Measurements from ENCODE around the gene SPAG17. TPM values are rescaled to one million over a fixed set of nuclear protein-coding genes. Genes with fewer than 3 reads are reported as not detected.

Gene SPAG17
- total RNA-seq, 1 experiment from 2014 or later = not detected

DNA sequence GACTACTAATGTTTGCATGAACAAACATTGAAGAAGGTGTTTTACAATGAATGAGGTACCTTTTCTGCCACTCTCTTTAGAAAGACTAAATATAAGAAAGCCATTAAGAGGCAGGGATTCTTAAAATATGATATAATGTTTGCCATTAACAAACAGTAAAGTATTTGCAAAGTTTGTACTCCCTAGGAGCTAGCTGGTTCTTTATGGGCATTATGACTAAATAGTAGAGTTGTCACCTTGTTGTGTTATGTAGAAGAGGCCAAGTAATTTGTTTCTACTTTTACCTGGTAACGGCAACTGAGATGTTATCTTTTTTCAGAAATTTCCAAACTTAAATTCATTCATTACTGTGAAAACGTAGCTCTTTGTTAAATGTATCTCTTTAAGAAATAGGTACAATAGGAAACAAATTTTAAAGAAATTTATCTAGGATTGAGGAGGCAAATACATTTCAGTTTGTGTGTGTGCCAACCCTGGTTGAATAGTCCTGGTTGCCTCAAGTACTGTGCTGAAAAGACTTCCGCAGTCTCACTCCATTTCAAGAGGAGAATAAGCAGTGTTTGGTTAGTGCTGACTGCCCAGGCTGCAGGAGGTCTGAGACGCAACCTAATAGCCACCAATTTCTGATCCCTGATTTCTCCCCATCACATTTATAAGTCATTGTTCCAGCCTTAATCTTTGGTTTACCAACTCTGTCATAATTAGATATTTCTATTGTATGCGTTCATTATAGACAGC, 203.4 kb downstream of the SPAG17 start:
- no peaks in the 10 kb centered on the region for H3K9me3 ChIP-seq (ENCODE audit: low read depth, low read length, poor library complexity, severe bottlenecking)
- H3K36me3 ChIP-seq (ENCODE audit: insufficient read depth, low read length, poor library complexity, severe bottlenecking) = no peaks in the 10 kb centered on the region
- ChIA-PET POLR2A (ENCODE audit: low non-redundant PET) (no interaction called here), CTCF (no interaction called here)
- intact Hi-C loops (cut with micrococcal nuclease; ENCODE audit: unreplicated experiment) = no loop called here
- peaks cover 16% of the 10 kb centered on the region for H3K27me3 ChIP-seq (replicated peaks; ENCODE audit: insufficient read depth, low read depth, low read length, poor library complexity)
- no TSS peak for BruUV-seq (replicated peaks)
- H3K27ac ChIP-seq (ENCODE audit: low read depth, low read length, poor library complexity, severe bottlenecking) = no peak overlapping the region
- no peak overlapping the region for H3K4me3 ChIP-seq (ENCODE audit: low read depth, low read length, poor library complexity, severe bottlenecking)
- H3K4me1 ChIP-seq (ENCODE audit: insufficient read depth, low read length, poor library complexity, severe bottlenecking) = no peaks in the 10 kb centered on the region
- TF ChIP-seq, protein P1, sequence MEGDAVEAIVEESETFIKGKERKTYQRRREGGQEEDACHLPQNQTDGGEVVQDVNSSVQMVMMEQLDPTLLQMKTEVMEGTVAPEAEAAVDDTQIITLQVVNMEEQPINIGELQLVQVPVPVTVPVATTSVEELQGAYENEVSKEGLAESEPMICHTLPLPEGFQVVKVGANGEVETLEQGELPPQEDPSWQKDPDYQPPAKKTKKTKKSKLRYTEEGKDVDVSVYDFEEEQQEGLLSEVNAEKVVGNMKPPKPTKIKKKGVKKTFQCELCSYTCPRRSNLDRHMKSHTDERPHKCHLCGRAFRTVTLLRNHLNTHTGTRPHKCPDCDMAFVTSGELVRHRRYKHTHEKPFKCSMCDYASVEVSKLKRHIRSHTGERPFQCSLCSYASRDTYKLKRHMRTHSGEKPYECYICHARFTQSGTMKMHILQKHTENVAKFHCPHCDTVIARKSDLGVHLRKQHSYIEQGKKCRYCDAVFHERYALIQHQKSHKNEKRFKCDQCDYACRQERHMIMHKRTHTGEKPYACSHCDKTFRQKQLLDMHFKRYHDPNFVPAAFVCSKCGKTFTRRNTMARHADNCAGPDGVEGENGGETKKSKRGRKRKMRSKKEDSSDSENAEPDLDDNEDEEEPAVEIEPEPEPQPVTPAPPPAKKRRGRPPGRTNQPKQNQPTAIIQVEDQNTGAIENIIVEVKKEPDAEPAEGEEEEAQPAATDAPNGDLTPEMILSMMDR (conservative IDR thresholded peaks at IDR 0.05; ENCODE audit: low read depth, low read length) = no peak
- no peak for TF ChIP-seq EZH2 (IDR thresholded peaks at IDR 0.05; ENCODE audit: borderline replicate concordance, low read depth, low read length, poor library complexity, severe bottlenecking)
- no peak for DNase-seq (ENCODE audit: low spot score)

DNA sequence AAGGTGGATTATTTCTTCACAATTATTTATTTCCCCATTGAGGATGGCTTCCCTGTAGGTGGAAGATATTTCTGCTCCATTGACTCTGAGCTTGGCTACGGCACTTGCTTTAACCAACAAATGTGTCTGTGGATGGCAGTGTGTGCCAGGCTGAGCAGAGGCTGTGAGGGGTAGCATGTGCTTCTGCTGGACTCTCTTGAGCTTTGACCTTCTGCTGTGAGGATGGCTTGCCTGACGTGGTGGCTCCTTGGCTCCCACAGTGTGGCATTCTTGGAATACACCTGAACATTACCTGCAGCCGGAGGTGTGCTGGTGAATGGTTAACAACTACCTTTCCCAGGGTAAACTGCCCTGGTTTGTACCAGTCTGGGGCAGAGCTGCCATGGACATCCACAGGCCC, 208.6 kb downstream of the SPAG17 start:
- POLR2A ChIA-PET (ENCODE audit: low non-redundant PET) = no interaction called here
- Histone ChIP-seq H3K27me3 (replicated peaks; ENCODE audit: insufficient read depth, low read depth, low read length, poor library complexity) (peaks cover 9% of the 10 kb centered on the region), H3K4me1 (ENCODE audit: insufficient read depth, low read length, poor library complexity, severe bottlenecking) (no peaks in the 10 kb centered on the region), H3K4me3 (ENCODE audit: low read depth, low read length, poor library complexity, severe bottlenecking) (no peak overlapping the region), H3K27ac (ENCODE audit: low read depth, low read length, poor library complexity, severe bottlenecking) (no peak overlapping the region), H3K9me3 (ENCODE audit: low read depth, low read length, poor library complexity, severe bottlenecking) (no peaks in the 10 kb centered on the region), H3K36me3 (ENCODE audit: insufficient read depth, low read length, poor library complexity, severe bottlenecking) (no peaks in the 10 kb centered on the region)
- CTCF ChIA-PET = no interaction called here
- BruUV-seq (replicated peaks) = no TSS peak
- TF ChIP-seq, protein P1 (conservative IDR thresholded peaks at IDR 0.05; ENCODE audit: low read depth, low read length) = no peak
- no peak for TF ChIP-seq EZH2 (IDR thresholded peaks at IDR 0.05; ENCODE audit: borderline replicate concordance, low read depth, low read length, poor library complexity, severe bottlenecking)
- no peak for DNase-seq (ENCODE audit: low spot score)
- intact Hi-C loops (cut with micrococcal nuclease; ENCODE audit: unreplicated experiment) = no loop called here

DNA sequence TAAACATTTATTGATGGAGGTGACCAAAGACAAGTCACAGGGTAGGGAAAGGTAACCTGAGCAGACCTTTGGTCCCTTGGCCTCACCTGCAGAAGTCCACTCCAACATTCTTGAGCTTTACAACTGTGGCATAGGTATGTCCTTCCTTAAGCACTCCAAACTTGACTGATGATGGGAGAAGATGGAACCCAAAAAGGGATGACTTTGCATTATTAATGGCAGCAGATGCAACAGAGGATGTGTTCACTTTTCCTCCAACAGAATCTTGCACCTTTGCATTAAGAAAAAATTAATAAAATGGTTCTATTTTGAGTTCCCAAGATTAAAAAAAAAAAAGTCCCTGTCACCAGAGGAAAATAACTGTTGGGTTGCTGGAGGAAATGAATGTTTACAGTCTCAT, 213.3 kb downstream of the SPAG17 start:
- CTCF ChIA-PET = no interaction called here
- H3K27me3 ChIP-seq (replicated peaks; ENCODE audit: insufficient read depth, low read depth, low read length, poor library complexity) = no peaks in the 10 kb centered on the region
- no peak for TF ChIP-seq EZH2 (IDR thresholded peaks at IDR 0.05; ENCODE audit: borderline replicate concordance, low read depth, low read length, poor library complexity, severe bottlenecking)
- TF ChIP-seq, protein P1 (conservative IDR thresholded peaks at IDR 0.05; ENCODE audit: low read depth, low read length) = no peak
- no peaks in the 10 kb centered on the region for H3K9me3 ChIP-seq (ENCODE audit: low read depth, low read length, poor library complexity, severe bottlenecking)
- intact Hi-C loops (cut with micrococcal nuclease; ENCODE audit: unreplicated experiment) = no loop called here
- H3K27ac ChIP-seq (ENCODE audit: low read depth, low read length, poor library complexity, severe bottlenecking) = no peak overlapping the region
- H3K36me3 ChIP-seq (ENCODE audit: insufficient read depth, low read length, poor library complexity, severe bottlenecking) = no peaks in the 10 kb centered on the region
- no peak overlapping the region for H3K4me3 ChIP-seq (ENCODE audit: low read depth, low read length, poor library complexity, severe bottlenecking)
- no peak for DNase-seq (ENCODE audit: low spot score)
- BruUV-seq (replicated peaks) = no TSS peak
- H3K4me1 ChIP-seq (ENCODE audit: insufficient read depth, low read length, poor library complexity, severe bottlenecking) = peaks cover 10% of the 10 kb centered on the region
- POLR2A ChIA-PET (ENCODE audit: low non-redundant PET) = no interaction called here
